DOHH2 (cell line): Measurements from ENCODE around the gene SYCN.

Experiments
- CTCF ChIP-seq: fragments of 200-600 bp; sonication (generic); IDR thresholded peaks from one replicate; pipeline ENCODE4 v1.5.1; 2014; ENCODE audit warnings: antibody characterized with exemption, mild to moderate bottlenecking, low read depth, low read length; ENCODE audit not compliant: poor library complexity, severe bottlenecking
- EZH2phosphoT487 ChIP-seq: fragments of 200-600 bp; sonication (generic); IDR thresholded peaks from 2 replicates; pipeline ENCODE4 v1.6.1; 2017; ENCODE audit warnings: borderline replicate concordance, mild to moderate bottlenecking, antibody characterized with exemption, low read length, moderate library complexity, mixed read lengths

- TF ChIP-seq CTCF (no peak), EZH2phosphoT487 (no peak)
These were observed 17.7 kb downstream of the SYCN start for GRCh38 chr19:39186391-39186790.
